NCI-H460 (cell line): ENCODE measurements around the gene CHCHD6. TPM values are rescaled to one million over a fixed set of nuclear protein-coding genes. Genes with fewer than 3 reads are reported as not detected.

Experiments
- DNase-seq: peaks from one replicate; pipeline ENCODE4 v3.0.0-alpha.2; 2016; ENCODE audit warnings: low read depth; ENCODE audit errors: extremely low read depth
- total RNA-seq: library from RNA; depleted of rRNA; stranded (reverse); fragments of >200 nt; shearing (Covaris generic); gene quantifications from 2 replicates; pipeline ENCODE4 v1.2.3, GENCODE V29; 2014

CHCHD6 gene
- total RNA-seq, 1 experiment from 2014 or later = 24.2 TPM

GRCh38 chr3:126913524-126913923 lies 209.5 kb downstream of the CHCHD6 start:
- DNase-seq = no peak

GRCh38 chr3:126914226-126914625 lies 210.2 kb downstream of the CHCHD6 start:
- DNase-seq = no peak

- no peak for DNase-seq
Observed at GRCh38 chr3:126915015-126915414, 211.0 kb downstream of the CHCHD6 start.

GRCh38 chr3:126916546-126916945 lies 212.5 kb downstream of the CHCHD6 start:
- DNase-seq = no peak

GRCh38 chr3:126917232-126917804 lies 213.3 kb downstream of the CHCHD6 start:
- DNase-seq = peak; percentile 41

GRCh38 chr3:126918355-126918821 lies 214.3 kb downstream of the CHCHD6 start:
- no peak for DNase-seq

- DNase-seq = no peak
Observed at GRCh38 chr3:126921085-126921824, 217.2 kb downstream of the CHCHD6 start.

DNA sequence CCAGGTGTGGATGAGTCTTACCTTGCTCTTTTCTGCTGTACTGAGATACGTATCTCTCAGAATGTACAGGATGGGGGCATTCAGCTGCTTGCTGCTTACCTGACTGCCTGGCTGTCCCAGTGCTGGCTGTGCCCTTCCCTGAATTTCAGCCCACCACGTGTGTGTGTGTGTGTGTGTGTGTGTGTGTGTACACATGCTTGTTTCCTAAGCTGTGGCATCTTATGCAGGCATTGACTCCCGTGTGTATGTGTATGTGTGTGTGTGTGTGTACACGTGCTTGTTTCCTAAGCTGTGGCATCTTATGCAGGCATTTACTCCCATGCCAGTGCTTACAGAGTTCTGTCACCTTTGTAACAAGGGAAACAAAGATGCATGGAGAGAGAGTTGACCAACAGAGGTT lies 218.4 kb downstream of the CHCHD6 start:
- DNase-seq = no peak

- DNase-seq = no peak
Observed at GRCh38 chr3:126923423-126923822, 219.4 kb downstream of the CHCHD6 start.

DNA sequence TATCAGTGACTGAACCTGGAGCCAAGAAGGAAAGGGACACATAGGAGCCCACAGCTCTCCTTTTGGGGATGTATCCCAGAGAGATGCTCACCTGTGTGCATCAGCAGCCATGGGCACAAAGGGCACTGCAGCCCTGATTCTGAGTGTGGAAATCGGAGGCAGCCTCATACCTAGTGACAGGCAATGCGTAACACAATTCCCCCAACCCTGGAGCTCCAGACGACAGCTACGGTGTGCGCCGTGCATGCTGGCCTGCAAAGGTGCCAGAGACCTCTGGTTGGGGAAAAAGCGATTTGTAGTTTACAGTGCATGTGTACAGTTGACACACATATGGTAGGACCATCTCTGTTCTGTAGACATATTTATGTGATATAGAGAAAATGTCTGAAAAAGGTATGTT lies 219.9 kb downstream of the CHCHD6 start:
- DNase-seq = no peak

- DNase-seq = no peak
Observed at GRCh38 chr3:126924458-126924857, 220.4 kb downstream of the CHCHD6 start.

DNA sequence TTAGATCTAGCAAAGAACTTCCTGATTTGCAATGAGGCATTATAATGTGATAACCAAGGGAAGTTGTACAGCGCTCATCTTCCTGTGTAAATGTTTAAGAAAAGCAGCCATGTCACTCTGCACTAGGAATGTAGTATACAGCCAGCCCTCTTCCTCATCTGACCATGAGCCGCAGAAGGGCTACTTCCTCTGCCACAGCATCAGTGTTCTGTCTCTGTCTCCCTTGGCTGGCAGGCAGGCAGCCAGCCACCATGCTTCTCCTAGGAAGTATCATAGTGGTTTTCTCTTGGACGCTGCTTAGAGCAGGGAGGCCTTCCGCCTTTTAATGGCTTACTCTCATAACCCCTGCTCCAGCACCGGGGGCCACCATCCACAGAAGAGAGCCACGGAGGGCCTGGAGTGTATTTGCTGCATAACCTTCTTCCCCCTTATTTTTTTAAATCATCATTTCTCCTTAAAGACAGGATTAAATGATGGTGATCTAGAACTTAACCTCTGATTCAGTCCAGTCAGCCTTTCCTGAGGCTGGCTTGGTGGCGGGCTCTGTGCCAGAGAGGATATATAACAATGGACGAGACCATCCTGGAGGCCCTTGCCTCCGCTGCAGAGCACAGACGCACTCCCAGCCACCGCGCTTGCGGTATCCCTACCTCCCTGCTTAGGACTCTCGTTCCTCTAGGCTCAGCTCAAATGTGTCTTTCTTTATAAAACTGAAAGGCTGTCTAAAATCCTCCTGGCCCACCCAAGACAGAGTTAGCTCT lies 221.6 kb downstream of the CHCHD6 start:
- no peak for DNase-seq

- no peak for DNase-seq
Observed at GRCh38 chr3:126926684-126927400, 222.8 kb downstream of the CHCHD6 start.

DNA sequence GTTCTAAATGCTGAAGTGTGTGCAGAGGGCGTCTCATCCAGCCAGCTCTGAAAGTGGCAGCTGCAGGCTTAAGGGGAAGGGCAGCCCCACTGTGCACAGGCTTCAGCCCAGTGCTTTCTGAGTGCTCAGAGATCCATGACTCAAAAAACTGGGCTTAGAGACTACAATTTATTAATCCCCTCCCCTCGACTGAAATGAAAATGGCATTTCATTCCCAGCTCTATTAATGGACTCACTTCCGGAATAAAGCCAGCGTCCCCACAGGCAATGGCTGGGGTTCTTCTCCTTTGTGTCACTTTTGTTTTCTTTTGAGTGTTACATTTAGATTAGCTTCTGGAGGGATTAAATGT lies 223.3 kb downstream of the CHCHD6 start:
- no peak for DNase-seq

GRCh38 chr3:126927846-126928245 lies 223.8 kb downstream of the CHCHD6 start:
- no peak for DNase-seq

GRCh38 chr3:126928921-126929474 lies 225.0 kb downstream of the CHCHD6 start:
- DNase-seq = no peak

DNA sequence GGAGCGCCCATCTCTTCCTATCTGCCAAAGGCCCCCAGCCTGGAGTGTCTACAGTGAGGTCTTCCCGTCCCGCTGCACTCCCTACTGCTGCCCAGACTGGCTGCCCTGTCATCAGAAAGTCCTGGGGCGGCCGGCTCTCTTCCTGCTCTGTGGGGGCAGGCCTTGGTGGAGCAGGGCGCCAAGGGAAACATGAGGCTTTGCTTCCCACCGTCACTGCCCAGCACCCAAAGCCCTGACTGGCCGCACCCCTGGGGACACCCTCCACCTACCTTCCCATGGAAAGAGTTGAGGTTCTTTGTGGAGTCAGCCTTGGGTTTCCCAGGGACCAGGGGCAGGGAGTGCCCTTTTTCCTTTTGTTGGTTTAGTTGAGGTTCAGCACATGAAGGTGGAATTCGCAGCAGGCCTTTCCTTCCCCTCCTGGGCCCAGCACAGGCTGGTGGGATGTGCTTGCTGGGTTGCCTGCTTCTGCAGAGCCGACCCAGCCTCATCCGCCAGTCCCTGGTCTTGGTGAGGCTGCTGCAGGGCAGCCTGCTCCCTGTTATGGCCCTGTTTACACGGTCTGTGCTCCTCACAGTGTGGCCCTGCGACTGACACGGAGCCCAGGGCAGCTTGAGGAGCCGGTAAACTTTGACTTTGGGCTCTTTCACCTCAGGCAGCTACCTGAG lies 227.0 kb downstream of the CHCHD6 start:
- DNase-seq = no peak

DNA sequence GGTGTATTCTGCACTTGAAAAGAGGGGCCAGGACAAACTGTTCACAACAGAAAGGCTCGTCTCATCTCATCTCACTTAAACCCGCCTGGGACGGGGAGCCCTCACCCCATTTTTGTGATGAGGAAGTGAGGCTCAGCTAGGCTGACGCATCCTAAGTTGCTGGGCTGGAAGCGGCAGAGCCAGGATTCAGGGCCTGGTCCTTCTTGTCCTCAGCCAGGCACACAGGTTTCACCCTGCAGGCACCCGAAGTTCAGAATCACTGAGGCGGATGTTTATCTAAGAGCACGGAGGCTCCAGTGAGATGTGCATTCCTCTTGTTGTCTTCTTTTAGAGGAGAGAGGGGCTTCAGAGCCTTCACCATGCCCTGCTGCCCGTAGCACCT lies 227.8 kb downstream of the CHCHD6 start:
- no peak for DNase-seq

- DNase-seq = no peak
Observed at GRCh38 chr3:126932188-126932931, 228.3 kb downstream of the CHCHD6 start.
